ENCODE data around the gene ZSCAN4.

ZSCAN4 gene, protein sequence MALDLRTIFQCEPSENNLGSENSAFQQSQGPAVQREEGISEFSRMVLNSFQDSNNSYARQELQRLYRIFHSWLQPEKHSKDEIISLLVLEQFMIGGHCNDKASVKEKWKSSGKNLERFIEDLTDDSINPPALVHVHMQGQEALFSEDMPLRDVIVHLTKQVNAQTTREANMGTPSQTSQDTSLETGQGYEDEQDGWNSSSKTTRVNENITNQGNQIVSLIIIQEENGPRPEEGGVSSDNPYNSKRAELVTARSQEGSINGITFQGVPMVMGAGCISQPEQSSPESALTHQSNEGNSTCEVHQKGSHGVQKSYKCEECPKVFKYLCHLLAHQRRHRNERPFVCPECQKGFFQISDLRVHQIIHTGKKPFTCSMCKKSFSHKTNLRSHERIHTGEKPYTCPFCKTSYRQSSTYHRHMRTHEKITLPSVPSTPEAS

DNA sequence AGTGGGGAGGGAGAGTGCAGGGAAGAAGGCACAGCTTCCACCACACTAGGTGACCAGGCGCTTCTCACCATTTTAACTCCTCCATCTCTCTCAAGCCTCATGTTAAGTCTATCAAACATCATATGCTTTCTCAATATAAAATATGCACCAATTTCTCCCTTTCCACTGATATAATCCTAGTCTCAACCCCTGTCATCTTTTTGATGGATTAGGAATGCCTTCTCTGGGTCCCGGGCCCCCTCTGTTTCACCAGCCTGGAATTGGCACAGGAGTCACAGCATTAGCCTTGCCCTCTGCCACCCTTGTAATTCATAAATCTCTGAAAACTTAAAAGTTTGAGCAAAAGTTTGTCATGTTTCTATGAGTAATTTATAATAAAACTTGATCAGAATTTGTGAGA, at the start of gene ZSCAN4:
ZSCAN4 (plus strand) TSS at position 301 of the 400 bp plus-strand sequence. CDS start 7,211 bp downstream, outside the sequence.
- Histone ChIP-seq H3K36me3 (ENCODE audit: control insufficient read depth in 1 of 2, insufficient read depth in 2 of 2, low read length in 2 of 2) (no peaks in the 10 kb centered on the region), H3K9me3 (ENCODE audit: control insufficient read depth in 1 of 2, low read length in 2 of 2) (no peaks in the 10 kb centered on the region), H3K27ac (ENCODE audit: low read depth, low read length) (no peak within 1 kb of the TSS), H3K9ac (ENCODE audit: low read depth in 1 of 2, low read length in 2 of 2) (no peak within 1 kb of the TSS), H3K27me3 (ENCODE audit: control insufficient read depth in 1 of 2, insufficient read depth in 2 of 2, low read length in 2 of 2) (peaks cover 5 to 6% of the 10 kb centered on the region in 2 donors), H3K4me3 (ENCODE audit: low read depth in 1 of 2, low read length in 2 of 2) (no peak within 1 kb of the TSS), H3K4me1 (ENCODE audit: control insufficient read depth in 1 of 2, insufficient read depth in 2 of 2, low read length in 2 of 2) (peaks cover 3 to 4% of the 10 kb centered on the region in 2 donors)

DNA sequence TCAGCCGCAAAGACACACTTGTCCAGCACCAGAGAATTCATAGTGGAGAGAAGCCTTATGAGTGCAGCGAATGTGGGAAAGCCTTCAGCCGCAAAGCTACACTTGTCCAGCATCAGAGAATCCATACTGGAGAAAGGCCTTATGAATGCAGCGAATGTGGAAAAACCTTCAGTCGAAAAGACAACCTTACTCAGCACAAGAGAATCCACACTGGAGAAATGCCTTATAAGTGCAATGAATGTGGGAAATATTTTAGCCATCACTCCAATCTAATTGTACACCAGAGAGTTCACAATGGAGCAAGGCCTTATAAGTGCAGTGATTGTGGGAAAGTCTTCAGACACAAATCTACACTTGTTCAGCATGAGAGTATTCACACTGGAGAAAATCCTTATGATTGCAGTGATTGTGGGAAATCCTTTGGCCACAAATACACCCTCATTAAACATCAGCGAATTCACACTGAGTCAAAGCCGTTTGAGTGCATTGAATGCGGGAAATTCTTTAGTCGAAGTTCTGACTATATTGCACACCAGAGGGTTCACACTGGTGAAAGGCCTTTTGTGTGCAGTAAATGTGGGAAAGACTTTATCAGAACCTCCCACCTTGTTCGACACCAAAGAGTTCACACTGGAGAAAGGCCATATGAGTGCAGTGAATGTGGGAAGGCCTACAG, 47.9 kb upstream of the ZSCAN4 start:
- H3K27me3 ChIP-seq (ENCODE audit: control insufficient read depth in 1 of 2, insufficient read depth in 2 of 2, low read length in 2 of 2) = no peaks in the 10 kb centered on the region
- no peaks in the 10 kb centered on the region for H3K4me1 ChIP-seq (ENCODE audit: control insufficient read depth in 1 of 2, insufficient read depth in 2 of 2, low read length in 2 of 2)
- peak overlapping the region; percentile 40 to 43 for H3K4me3 ChIP-seq (ENCODE audit: low read depth in 1 of 2, low read length in 2 of 2)
- no peak overlapping the region for H3K9ac ChIP-seq (ENCODE audit: low read depth in 1 of 2, low read length in 2 of 2)
- H3K36me3 ChIP-seq (ENCODE audit: control insufficient read depth in 1 of 2, insufficient read depth in 2 of 2, low read length in 2 of 2) = peaks cover 73 to 80% of the 10 kb centered on the region in 2 donors
- H3K27ac ChIP-seq (ENCODE audit: low read depth, low read length) = no peak overlapping the region
- H3K9me3 ChIP-seq (ENCODE audit: control insufficient read depth in 1 of 2, low read length in 2 of 2) = peaks cover 95 to 98% of the 10 kb centered on the region in 2 donors

- no peaks in the 10 kb centered on the region for H3K27me3 ChIP-seq (ENCODE audit: control insufficient read depth in 1 of 2, insufficient read depth in 2 of 2, low read length in 2 of 2)
- peaks cover 50 to 58% of the 10 kb centered on the region in 2 donors for H3K36me3 ChIP-seq (ENCODE audit: control insufficient read depth in 1 of 2, insufficient read depth in 2 of 2, low read length in 2 of 2)
- H3K9me3 ChIP-seq (ENCODE audit: control insufficient read depth in 1 of 2, low read length in 2 of 2) = peaks cover 84 to 85% of the 10 kb centered on the region in 2 donors
- H3K4me1 ChIP-seq (ENCODE audit: control insufficient read depth in 1 of 2, insufficient read depth in 2 of 2, low read length in 2 of 2) = no peaks in the 10 kb centered on the region
- H3K9ac ChIP-seq (ENCODE audit: low read depth in 1 of 2, low read length in 2 of 2) = no peak overlapping the region
- no peak overlapping the region for H3K27ac ChIP-seq (ENCODE audit: low read depth, low read length)
- H3K4me3 ChIP-seq (ENCODE audit: low read depth in 1 of 2, low read length in 2 of 2) = peak overlapping the region; percentile 37 to 40
Measured at GRCh38 chr19:57623091-57623490, 45.6 kb upstream of the ZSCAN4 start.

- Histone ChIP-seq H3K4me1 (ENCODE audit: control insufficient read depth in 1 of 2, insufficient read depth in 2 of 2, low read length in 2 of 2) (peaks cover 7 to 12% of the 10 kb centered on the region in 2 donors), H3K4me3 (ENCODE audit: low read depth in 1 of 2, low read length in 2 of 2) (peak within 1 kb of the TSS; percentile 87 to 90), H3K27ac (ENCODE audit: low read depth, low read length) (peak within 1 kb of the TSS; percentile 47), H3K9me3 (ENCODE audit: control insufficient read depth in 1 of 2, low read length in 2 of 2) (peaks cover 22 to 27% of the 10 kb centered on the region in 2 donors), H3K36me3 (ENCODE audit: control insufficient read depth in 1 of 2, insufficient read depth in 2 of 2, low read length in 2 of 2) (peaks cover 14 to 31% of the 10 kb centered on the region in 2 donors), H3K9ac (ENCODE audit: low read depth in 1 of 2, low read length in 2 of 2) (peak within 1 kb of the TSS; percentile 63 to 77), H3K27me3 (ENCODE audit: control insufficient read depth in 1 of 2, insufficient read depth in 2 of 2, low read length in 2 of 2) (no peaks in the 10 kb centered on the region)
Measured at GRCh38 chr19:57632987-57633831, 35.5 kb upstream of the ZSCAN4 start, which contains the start of gene ZNF211. TSS of gene ZNF211 (plus strand) at chr19:57633168. CDS start at chr19:57633347, 179 bp downstream.

- H3K9me3 ChIP-seq (ENCODE audit: control insufficient read depth in 1 of 2, low read length in 2 of 2) = peaks cover 22 to 32% of the 10 kb centered on the region in 2 donors
- H3K9ac ChIP-seq (ENCODE audit: low read depth in 1 of 2, low read length in 2 of 2) = peak overlapping the region; percentile 63 to 77
- no peaks in the 10 kb centered on the region for H3K27me3 ChIP-seq (ENCODE audit: control insufficient read depth in 1 of 2, insufficient read depth in 2 of 2, low read length in 2 of 2)
- peak overlapping the region; percentile 87 to 90 for H3K4me3 ChIP-seq (ENCODE audit: low read depth in 1 of 2, low read length in 2 of 2)
- H3K36me3 ChIP-seq (ENCODE audit: control insufficient read depth in 1 of 2, insufficient read depth in 2 of 2, low read length in 2 of 2) = peaks cover 14 to 34% of the 10 kb centered on the region in 2 donors
- peaks cover 7 to 12% of the 10 kb centered on the region in 2 donors for H3K4me1 ChIP-seq (ENCODE audit: control insufficient read depth in 1 of 2, insufficient read depth in 2 of 2, low read length in 2 of 2)
- no peak overlapping the region for H3K27ac ChIP-seq (ENCODE audit: low read depth, low read length)
Measured at GRCh38 chr19:57633832-57634131, 35.0 kb upstream of the ZSCAN4 start.

- Histone ChIP-seq H3K9me3 (ENCODE audit: control insufficient read depth in 1 of 2, low read length in 2 of 2) (peaks cover 56 to 57% of the 10 kb centered on the region in 2 donors), H3K36me3 (ENCODE audit: control insufficient read depth in 1 of 2, insufficient read depth in 2 of 2, low read length in 2 of 2) (peaks cover 44 to 68% of the 10 kb centered on the region in 2 donors)
Measured at GRCh38 chr19:57637379-57637778, 31.4 kb upstream of the ZSCAN4 start.

DNA sequence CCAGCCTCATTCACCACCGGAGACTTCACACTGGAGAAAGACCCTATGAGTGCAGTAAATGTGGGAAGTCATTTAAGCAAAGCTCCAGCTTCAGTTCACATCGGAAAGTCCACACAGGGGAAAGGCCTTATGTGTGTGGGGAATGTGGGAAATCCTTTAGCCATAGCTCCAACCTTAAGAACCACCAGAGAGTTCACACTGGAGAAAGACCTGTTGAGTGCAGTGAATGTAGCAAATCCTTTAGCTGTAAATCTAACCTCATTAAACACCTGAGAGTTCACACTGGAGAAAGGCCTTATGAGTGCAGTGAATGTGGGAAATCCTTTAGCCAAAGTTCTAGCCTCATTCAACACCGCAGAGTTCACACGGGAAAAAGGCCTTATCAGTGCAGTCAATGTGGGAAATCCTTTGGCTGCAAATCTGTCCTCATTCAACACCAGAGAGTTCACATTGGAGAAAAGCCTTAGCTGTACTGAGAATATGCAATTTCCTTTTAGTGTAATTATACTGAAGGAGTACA, 27.0 kb upstream of the ZSCAN4 start:
- Histone ChIP-seq H3K27me3 (ENCODE audit: control insufficient read depth in 1 of 2, insufficient read depth in 2 of 2, low read length in 2 of 2) (no peaks in the 10 kb centered on the region), H3K4me1 (ENCODE audit: control insufficient read depth in 1 of 2, insufficient read depth in 2 of 2, low read length in 2 of 2) (no peaks in the 10 kb centered on the region), H3K9me3 (ENCODE audit: control insufficient read depth in 1 of 2, low read length in 2 of 2) (peaks cover 58 to 62% of the 10 kb centered on the region in 2 donors), H3K9ac (ENCODE audit: low read depth in 1 of 2, low read length in 2 of 2) (no peak overlapping the region), H3K4me3 (ENCODE audit: low read depth in 1 of 2, low read length in 2 of 2) (peak overlapping the region in 1 of 2 donors; percentile 42), H3K36me3 (ENCODE audit: control insufficient read depth in 1 of 2, insufficient read depth in 2 of 2, low read length in 2 of 2) (peaks cover 42 to 47% of the 10 kb centered on the region in 2 donors), H3K27ac (ENCODE audit: low read depth, low read length) (no peak overlapping the region)

More at GRCh38 chr19:57637379-57637778, 31.4 kb upstream of the ZSCAN4 start:
- Histone ChIP-seq H3K27ac (ENCODE audit: low read depth, low read length) (no peak overlapping the region), H3K4me1 (ENCODE audit: control insufficient read depth in 1 of 2, insufficient read depth in 2 of 2, low read length in 2 of 2) (peaks cover 7 to 12% of the 10 kb centered on the region in 2 donors), H3K4me3 (ENCODE audit: low read depth in 1 of 2, low read length in 2 of 2) (no peak overlapping the region), H3K9ac (ENCODE audit: low read depth in 1 of 2, low read length in 2 of 2) (no peak overlapping the region), H3K27me3 (ENCODE audit: control insufficient read depth in 1 of 2, insufficient read depth in 2 of 2, low read length in 2 of 2) (no peaks in the 10 kb centered on the region)

DNA sequence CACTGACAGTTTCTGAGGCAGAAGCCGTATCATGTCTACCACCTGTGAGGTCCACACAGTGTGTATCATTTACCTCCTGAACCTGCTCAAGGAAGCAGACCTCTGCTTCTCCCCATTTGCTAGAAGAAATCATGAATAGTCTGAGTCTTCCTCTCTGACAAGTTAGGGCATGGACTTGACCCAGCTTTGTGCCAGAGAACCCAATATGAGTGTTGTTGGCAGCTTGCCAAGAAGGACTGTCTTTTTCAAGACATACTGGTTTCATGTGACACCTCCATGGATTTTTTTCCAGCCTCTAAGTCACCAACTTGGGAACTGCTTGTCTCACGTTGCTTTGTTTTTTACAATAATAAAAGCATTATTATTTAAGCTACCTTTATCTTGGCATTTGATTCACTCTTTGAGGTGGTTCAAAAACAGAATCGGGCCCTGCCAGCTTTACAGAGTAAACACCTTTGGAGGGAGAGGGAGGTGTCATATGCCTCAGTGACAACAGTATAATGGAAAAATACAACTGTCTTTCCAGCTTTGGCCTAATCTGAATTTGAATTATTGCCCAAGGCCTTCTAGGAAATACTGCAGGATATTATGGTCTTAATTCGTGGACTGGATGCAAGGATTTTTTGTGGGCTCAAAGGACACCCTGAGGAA, 26.2 kb upstream of the ZSCAN4 start:
- no peaks in the 10 kb centered on the region for H3K27me3 ChIP-seq (ENCODE audit: control insufficient read depth in 1 of 2, insufficient read depth in 2 of 2, low read length in 2 of 2)
- H3K27ac ChIP-seq (ENCODE audit: low read depth, low read length) = no peak overlapping the region
- H3K4me1 ChIP-seq (ENCODE audit: control insufficient read depth in 1 of 2, insufficient read depth in 2 of 2, low read length in 2 of 2) = no peaks in the 10 kb centered on the region
- H3K9ac ChIP-seq (ENCODE audit: low read depth in 1 of 2, low read length in 2 of 2) = no peak overlapping the region
- peak overlapping the region in 1 of 2 donors; percentile 42 for H3K4me3 ChIP-seq (ENCODE audit: low read depth in 1 of 2, low read length in 2 of 2)
- peaks cover 55% of the 10 kb centered on the region in 2 donors for H3K9me3 ChIP-seq (ENCODE audit: control insufficient read depth in 1 of 2, low read length in 2 of 2)
- peaks cover 38 to 41% of the 10 kb centered on the region in 2 donors for H3K36me3 ChIP-seq (ENCODE audit: control insufficient read depth in 1 of 2, insufficient read depth in 2 of 2, low read length in 2 of 2)

DNA sequence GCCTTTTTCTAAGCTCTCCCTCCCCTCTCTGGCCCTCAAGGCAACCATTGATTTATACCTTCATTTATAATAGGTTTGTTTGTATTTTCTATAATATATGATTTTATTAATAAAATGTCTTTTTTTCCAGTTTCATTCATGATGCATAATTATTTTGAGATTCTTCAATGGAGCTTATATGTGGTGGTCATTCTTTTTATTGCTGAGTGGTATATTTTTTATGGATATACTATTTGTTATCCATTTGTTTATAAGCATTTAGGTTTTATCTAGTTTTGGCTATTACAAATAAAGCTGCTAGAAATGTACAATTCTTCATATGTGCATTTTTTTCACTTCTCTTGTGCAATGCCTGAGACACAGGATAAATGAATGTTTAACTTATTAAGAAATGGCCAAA, 25.0 kb upstream of the ZSCAN4 start:
- peaks cover 37 to 38% of the 10 kb centered on the region in 2 donors for H3K36me3 ChIP-seq (ENCODE audit: control insufficient read depth in 1 of 2, insufficient read depth in 2 of 2, low read length in 2 of 2)
- H3K27me3 ChIP-seq (ENCODE audit: control insufficient read depth in 1 of 2, insufficient read depth in 2 of 2, low read length in 2 of 2) = no peaks in the 10 kb centered on the region
- no peaks in the 10 kb centered on the region for H3K4me1 ChIP-seq (ENCODE audit: control insufficient read depth in 1 of 2, insufficient read depth in 2 of 2, low read length in 2 of 2)
- no peak overlapping the region for H3K4me3 ChIP-seq (ENCODE audit: low read depth in 1 of 2, low read length in 2 of 2)
- H3K9me3 ChIP-seq (ENCODE audit: control insufficient read depth in 1 of 2, low read length in 2 of 2) = peaks cover 45 to 52% of the 10 kb centered on the region in 2 donors
- no peak overlapping the region for H3K9ac ChIP-seq (ENCODE audit: low read depth in 1 of 2, low read length in 2 of 2)
- no peak overlapping the region for H3K27ac ChIP-seq (ENCODE audit: low read depth, low read length)

Data from duodenal mucosa (tissue), 2 donors.